HL-60/S4 treated with phorbol 12-myristate 13-acetate at 8.2 ng/mL for 4 days and 3 days (cell line): ENCODE data around the gene GRP.
"Not testable (repeated sequence)": the region's sequence is repeated elsewhere in the genome, so short reads cannot be mapped to it uniquely, and the experiment has no call there.

Experiments
- in situ Hi-C: fragments of 300-500 bp; cut with MboI; formaldehyde crosslinking; loops from 2 replicates; pipeline ENCODE4 v1.15.0; 2022; ENCODE audit warnings: low sequenced_read_pairs

GRP gene

GRCh38 chr18:59228351-59228750, 8.4 kb downstream of the GRP start:
- in situ Hi-C loops = no loop called here

GRCh38 chr18:59229191-59229590, 9.2 kb downstream of the GRP start:
- in situ Hi-C loops = no loop called here

GRCh38 chr18:59229701-59230443, 9.9 kb downstream of the GRP start:
- in situ Hi-C loops = no loop called here

GRCh38 chr18:59231114-59231513, 11.2 kb downstream of the GRP start:
- in situ Hi-C loops = no loop called here

- in situ Hi-C loops = no loop called here
These were observed 11.9 kb downstream of the GRP start for GRCh38 chr18:59231877-59232276.

- in situ Hi-C loops = no loop called here
These were observed 12.5 kb downstream of the GRP start for GRCh38 chr18:59232309-59233016.

- in situ Hi-C loops = no loop called here
These were observed 13.1 kb downstream of the GRP start for GRCh38 chr18:59233017-59233410.

GRCh38 chr18:59238385-59238784, 18.4 kb downstream of the GRP start:
- in situ Hi-C loops = no loop called here

- in situ Hi-C loops = no loop called here
These were observed 19.7 kb downstream of the GRP start for GRCh38 chr18:59239642-59240041.

- in situ Hi-C loops = no loop called here
These were observed 22.9 kb downstream of the GRP start for GRCh38 chr18:59242906-59243305.

GRCh38 chr18:59246796-59247195, 26.8 kb downstream of the GRP start:
- in situ Hi-C loops = no loop called here

- in situ Hi-C loops = no loop called here
These were observed 29.3 kb downstream of the GRP start for GRCh38 chr18:59249199-59249774.

- in situ Hi-C loops = not testable (repeated sequence)
These were observed 35.5 kb downstream of the GRP start for GRCh38 chr18:59255491-59255890.

GRCh38 chr18:59261842-59262241, 41.9 kb downstream of the GRP start:
- in situ Hi-C loops = not testable (repeated sequence)

GRCh38 chr18:59262243-59262642, 42.3 kb downstream of the GRP start:
- in situ Hi-C loops = not testable (repeated sequence)

GRCh38 chr18:59263661-59264060, 43.7 kb downstream of the GRP start:
- in situ Hi-C loops = no loop called here

GRCh38 chr18:59264121-59264571, 44.2 kb downstream of the GRP start:
- in situ Hi-C loops = no loop called here

GRCh38 chr18:59264651-59265245, 44.8 kb downstream of the GRP start:
- in situ Hi-C loops = no loop called here

- in situ Hi-C loops = no loop called here
These were observed 45.5 kb downstream of the GRP start for GRCh38 chr18:59265246-59265973.

GRCh38 chr18:59265974-59266369, 46.0 kb downstream of the GRP start:
- in situ Hi-C loops = no loop called here

- in situ Hi-C loops = no loop called here
These were observed 46.5 kb downstream of the GRP start for GRCh38 chr18:59266459-59266858.
